GM19239 (cell line): ENCODE data around the gene SEC31A.
A peak's percentile ranks its signal among the peaks of the same experiment; 100 is the strongest.

Experiments used
- DNase-seq: peaks from one replicate; pipeline ENCODE4 v3.0.0; 2011; ENCODE audit warnings: low spot score; ENCODE audit not compliant: insufficient read length
- FAIRE-seq: peaks from 2 replicates; lab custom pipeline; 2011; peaks lifted over from hg19 to GRCh38; lab: Jason Lieb, UNC

Gene SEC31A

DNA sequence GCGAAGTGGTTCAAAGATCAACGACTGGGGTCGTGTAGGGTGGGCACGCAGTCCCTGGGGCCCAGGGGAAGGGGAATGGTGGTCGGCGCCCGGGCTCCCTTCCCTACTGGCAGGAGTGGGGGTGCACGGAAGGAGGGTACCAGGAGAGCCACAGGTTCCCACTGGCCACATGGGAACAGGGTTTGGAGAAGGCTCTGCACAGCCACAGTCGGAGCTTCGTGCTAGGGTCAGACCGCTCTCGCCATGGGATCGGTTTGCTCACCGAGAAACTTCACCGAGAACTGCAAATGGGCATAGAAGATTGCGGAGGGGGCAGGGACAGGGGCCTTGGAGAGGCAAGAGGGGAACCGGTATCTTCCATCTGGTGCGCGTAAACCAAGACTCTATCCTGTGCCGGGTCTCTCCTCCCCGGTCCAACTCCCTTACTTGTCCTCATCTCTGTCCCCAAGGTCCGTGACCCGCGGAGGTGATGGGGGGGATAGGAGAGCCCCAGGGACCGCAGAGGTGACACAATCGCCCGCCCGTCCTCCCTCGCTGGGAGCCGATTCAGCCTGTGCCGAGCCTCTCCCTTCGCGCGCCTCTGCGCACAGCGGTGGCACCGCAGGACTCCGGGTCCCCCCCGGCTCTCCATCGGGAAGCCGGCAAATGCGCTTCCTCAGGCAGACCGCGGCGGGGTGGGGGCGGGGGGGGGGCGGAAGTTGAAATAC, 93.4 kb downstream of the SEC31A start:
- FAIRE-seq (no peak), DNase-seq (peak; percentile 10)

DNA sequence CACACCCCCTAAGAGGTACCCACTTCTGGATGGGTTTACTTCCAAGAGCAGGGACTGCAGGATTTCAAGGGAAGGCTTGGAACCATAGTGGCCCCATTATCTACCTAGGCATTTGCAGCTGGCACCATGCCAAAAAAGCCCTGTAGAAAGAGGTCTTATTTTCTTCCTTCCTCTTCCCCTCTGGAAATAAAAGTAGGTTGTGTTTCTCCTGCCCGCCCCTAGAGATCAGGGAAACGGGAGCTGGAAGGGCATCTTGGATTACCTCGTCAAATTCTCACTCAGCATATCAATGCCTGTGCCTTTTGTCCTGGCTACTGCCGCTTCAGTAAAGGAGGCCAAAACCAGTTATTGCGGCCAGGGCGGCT, 93.9 kb downstream of the SEC31A start:
- DNase-seq (no peak), FAIRE-seq (no peak)

DNA sequence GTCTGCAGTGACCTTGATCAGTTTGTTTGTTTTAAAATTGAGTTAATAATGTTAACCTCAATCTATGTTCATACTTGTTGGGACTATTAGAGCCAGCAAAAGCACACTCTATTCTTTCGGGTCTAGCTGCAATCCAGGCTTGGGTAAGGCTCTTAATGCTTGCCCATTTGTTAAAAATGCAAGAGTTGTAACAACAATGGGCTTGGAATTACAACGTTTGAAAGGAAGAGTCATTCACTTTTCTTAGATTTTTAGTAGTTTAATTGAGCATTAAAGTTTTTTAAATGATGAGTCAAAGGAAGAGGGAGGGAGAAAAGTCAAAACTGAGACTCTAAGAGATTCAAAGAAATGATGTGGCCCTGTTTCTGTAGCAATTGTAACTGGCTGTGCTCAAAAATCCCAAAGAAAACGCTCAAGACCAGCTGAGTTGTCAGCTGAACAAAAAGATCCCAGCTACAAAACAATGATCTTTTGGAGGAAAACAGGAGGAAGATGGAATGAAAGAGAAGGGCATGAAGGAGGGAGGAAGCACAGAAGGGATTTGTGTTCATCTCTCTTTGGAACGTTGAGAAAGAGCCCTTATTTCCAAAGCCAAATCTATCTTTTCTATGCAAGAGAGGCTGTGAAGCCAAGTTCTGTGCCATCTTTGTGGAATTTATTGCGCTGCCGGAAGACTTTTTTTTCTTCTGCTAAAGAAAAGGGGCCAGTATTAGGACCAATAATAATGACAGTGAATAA, 97.9 kb downstream of the SEC31A start:
- no peak for DNase-seq
- FAIRE-seq = no peak

DNA sequence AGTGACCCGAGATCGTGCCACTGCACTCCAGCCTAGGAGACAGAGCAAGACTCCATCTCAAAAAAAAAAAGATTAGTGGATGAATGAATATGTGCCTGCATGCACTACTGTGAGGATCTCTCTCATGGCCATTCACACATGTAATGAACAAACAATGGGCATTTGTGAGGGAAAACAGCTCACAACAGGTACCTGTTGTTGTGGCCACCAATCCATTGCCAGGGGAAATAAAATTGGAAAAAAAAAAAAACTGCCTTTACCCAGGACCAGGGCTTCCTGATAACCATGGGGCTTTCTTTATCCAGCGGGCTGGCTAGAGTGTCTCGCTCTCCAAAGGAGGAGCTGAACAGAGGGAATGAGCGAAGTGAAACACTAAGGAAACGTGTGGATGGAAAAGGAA, 99.8 kb downstream of the SEC31A start:
- FAIRE-seq (no peak), DNase-seq (no peak)

DNA sequence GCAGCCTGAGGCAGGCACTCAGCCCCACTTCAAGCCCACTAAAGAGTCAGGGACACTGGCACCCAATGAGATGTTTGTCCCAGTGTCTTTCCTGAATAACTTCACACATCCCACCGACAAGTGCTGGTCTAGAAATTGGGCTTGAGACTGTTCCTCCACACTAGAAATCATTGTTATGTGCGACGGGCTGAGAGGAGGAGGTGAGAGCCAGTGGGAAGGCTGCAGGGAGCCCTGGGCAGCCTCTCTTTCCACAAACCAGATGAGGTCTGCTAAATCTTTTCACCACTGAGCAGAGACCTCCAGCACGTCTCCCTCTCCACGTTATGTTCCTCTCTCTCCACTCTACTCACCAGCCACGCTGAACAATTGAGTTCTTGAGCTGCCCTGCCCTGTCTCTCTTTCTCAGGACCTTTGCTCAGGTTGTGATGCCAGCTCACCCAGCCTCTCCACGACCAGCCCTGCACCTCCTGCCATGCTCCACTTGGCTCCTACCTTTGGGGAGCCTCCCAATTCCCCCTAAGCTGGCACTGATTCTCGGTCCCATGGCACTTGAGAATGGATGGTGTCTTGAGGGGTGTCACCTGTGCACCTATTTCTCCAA, 100.8 kb downstream of the SEC31A start:
- DNase-seq (no peak), FAIRE-seq (no peak)

DNA sequence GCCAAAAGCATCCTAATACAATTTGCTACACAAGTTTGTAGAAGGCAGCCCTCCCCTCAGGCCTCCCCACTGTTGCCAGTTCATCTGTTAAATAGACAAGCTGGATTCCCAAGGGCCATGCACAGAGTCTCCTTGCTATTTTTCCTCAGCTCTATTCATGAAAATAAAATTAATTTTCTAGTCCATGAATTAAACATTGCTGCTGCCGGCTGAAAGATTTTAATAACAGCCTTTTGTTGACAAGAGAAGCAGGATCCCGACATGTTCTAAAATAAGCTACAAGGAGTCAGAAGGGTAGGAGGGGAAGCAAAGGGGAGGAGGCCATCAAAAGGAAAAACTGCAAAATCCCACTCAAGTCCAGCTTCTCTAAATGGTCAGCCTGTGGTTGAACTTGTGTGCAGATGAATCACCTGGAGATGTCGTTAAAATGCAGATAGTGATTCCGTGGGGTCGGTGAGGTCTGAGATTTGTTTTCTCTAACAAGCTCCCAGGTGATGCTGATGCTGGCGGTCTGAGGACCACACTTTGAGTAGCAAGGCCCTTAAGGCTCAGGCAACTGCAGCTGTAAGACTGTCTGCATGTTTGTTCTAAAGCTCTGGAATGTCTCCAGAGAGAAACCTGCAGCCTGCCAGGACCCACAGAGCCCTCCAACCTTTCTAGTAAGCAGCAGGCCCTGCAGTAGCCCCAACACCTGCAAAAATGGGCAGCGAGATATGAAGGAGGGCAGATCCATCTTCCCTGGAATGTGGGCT, 101.8 kb downstream of the SEC31A start:
- FAIRE-seq (no peak), DNase-seq (no peak)

DNA sequence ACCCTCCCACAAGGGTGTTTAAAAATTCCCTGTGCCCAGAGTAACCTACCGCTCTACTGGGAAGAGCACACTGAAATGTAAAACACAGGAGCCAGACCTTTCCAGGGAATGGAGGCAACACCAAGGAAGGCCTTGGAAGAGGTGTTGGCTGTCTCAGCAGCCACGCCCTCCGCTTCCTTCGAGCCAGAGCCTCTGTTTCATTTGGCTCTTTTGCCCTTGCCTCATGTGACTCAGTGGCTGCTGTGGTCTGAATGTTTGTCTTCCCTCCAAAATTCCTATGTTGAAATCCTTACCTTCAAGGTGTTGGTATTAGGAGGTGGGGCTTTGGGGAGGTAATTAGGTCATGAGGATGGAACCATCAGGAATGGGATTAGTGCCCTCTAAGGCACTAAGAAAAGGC, 103.6 kb downstream of the SEC31A start:
- DNase-seq (no peak), FAIRE-seq (no peak)

DNA sequence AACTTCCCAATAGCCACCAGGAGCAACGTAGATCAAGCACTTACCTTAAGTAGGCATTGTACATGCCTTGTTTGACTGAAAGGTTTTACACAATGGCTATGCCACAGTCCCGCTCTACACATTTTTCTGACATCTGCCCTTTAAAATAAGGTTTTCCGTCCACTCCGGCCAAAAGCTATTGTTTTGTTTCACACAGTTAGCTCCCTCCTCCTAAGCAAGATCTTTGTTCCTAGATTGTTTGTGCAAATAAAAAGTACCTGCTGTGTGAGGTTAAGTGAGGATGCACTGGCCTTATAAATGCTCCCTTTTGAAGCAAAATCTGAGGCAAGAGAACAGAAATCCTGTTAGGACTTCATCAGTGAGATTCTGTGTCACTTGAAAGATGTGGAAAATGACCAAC, 104.1 kb downstream of the SEC31A start:
- DNase-seq (no peak), FAIRE-seq (no peak)

DNA sequence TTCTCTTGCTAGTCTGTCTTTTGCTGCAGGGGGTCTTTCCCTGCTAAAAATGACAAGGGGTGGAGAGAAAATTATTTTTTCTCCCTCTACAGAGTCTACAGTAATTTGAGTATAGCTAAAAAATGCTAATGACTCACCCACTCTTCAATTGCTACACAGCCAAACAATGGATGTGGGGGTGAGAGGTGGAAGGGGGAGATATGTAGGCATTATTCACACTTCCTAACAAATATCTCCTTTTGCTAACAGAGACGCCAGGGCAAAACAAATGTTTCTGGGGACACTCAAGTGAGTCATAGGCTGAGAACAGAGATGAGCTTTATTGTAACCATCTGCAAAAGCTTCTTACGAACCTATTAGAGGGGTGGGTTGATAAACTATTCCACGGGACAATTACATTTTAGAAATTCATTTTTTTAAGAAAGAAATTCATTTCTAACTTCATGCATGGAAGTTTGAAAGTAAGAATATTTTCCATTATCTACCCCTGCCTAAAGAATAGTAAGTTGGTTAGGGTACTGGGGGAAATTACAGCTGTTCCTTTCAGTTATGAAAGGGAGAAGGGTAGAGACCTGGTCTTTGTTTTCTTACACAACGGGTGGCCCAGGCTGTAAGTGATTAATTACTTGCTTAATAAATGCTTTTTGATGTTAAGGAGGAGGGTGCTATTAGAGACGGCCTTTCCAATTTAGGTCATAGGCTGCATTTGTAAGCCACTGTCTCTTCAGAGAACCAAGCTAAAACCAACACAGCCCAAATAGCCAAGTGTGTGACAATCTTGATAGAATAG, 105.1 kb downstream of the SEC31A start:
- DNase-seq = no peak

DNA sequence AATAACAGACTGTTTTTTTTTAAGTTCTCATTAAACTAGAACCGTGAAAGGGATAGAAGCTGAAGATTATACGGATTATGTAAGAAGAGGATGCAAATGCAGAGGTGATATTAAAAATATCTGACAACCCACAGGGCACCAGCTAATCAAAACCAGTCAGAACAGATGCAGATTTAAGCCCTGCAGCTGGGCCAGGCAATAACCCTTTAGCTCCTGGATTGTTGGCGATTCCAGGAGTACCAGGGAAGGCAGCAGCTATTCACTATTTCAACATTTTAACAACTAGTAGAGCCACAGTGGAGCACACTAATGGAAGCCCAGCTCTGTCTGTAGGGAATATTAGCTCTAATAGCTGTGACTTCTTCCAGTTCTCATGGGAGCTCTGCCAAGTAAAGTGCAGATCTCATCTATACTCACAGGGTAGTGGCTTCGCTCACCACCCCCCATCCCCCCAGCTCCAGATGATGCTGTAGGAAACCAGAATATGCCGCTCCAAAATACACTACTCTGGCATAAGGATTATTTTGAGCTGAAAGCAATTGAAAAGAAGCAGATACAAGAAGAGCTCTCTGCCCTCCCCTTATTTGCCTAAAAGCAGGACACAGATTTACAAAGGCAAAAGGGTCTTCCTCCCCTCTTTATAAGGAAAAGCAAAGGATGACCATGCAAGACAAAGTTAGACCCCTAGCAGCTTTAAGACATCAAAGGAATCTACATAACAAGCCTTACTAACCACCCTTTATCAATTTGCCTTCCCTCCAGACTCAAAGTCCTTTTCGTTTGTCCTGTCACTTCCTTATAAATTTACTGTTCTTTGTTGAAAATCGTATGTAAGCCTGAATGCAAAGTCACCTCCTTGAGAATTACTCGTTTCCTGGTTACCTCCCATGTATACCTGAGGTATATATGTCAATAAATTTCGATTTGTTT, 106.0 kb downstream of the SEC31A start:
- no peak for FAIRE-seq
- DNase-seq = no peak

More for the DNA sequence above, 105.1 kb downstream of the SEC31A start:
- no peak for FAIRE-seq

DNA sequence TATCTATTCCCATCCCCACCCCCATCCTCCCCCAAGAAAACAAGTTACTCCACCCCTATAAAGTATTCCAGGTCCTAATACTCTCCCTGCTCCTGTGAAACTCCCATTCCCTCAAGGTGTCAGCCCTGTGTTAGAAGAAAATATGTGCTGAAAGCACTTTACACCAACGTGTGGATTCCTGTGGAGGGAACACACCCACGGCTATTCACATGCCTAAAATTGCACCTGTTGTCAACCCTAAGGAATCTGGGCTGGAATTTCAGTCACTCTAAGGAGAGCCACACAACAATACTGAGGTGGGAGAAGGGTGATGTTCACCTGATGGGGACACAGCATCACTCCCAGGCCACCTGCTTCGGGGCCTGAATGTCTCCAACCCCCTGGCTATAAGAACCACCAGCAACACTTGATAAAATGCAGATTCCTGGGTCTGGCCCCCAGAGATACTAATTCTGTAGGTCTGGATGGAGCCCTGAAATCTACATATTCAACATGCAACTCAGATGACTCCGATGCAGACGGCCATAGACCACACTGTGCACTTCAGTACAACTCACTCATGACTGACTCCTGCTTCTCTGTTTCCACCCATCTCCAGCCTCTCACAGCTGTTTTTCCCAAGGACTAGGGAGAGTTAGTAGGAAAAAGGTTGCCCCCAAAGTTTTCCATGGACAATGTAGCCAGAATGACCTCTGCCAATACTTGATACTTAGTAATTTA, 108.2 kb downstream of the SEC31A start:
- DNase-seq (no peak), FAIRE-seq (no peak)

DNA sequence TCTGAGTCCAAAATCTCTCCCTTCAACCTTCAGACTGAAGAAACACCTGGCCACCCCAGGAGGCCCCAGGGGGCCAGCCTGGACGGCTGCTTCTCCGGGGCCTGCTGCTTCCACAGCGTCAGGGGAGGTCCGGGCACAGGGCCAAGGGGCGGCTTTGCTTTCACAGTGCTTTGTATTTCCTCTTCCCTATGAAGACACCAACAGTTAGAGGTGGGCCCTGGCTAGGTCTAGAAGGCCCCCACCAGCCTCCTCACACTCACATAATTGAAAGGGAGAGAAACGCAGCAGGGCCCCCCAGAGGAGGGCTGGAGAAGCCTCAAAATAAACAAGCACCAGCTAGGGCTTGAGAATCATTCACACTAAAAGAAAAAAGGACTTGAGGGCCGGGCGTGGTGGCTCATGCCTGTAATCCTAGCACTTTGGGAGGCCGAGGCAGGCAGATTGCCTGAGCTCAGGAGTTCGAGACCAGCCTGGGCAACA, 110.2 kb downstream of the SEC31A start:
- FAIRE-seq (no peak), DNase-seq (peak; percentile 9)

DNA sequence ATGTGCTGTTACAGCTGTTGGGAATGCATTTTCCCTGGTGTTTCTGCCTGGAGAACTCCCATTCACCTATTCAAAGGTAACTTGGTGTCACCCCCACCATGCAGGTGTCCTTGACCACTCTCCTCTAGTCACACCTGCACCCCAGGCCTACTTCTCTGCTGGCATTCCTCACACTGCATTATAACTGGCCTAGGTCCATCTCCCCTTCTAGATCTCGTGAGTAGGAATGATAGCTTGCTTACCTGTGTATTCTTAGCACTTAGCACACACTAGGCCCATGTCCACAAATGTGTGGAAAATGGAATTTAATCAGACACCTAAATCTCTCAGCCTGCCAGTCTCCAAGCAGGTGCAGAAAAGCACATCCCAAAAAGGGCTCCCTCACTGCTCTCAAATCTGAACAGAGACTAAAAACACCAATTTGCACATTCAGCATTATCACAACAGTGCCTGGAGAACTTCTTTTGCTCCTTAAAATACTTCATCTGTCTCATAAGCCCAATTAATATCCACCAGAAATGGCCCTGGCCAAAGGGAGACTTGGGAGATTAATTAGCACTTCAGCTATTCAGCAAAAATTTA, 110.7 kb downstream of the SEC31A start:
- DNase-seq (no peak), FAIRE-seq (no peak)

DNA sequence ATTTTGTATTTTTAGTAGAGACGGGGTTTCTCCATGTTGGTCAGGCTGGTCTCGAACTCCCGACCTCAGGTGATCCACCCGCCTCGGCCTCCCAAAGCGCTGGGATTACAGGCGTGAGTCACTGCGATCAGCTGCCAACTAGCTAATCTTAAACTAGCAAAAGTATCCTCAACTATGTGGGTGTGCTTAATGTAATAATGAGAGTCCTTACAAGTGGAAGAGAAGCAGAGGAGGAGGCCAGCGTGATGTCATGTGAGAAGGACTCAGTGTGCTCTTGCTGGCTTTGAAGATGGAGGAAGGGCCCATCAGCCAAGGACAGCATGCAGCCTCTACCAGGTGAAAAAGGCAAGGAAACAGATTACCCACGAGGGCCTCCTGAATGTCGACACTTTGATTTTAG, 111.9 kb downstream of the SEC31A start:
- FAIRE-seq (no peak), DNase-seq (no peak)

DNA sequence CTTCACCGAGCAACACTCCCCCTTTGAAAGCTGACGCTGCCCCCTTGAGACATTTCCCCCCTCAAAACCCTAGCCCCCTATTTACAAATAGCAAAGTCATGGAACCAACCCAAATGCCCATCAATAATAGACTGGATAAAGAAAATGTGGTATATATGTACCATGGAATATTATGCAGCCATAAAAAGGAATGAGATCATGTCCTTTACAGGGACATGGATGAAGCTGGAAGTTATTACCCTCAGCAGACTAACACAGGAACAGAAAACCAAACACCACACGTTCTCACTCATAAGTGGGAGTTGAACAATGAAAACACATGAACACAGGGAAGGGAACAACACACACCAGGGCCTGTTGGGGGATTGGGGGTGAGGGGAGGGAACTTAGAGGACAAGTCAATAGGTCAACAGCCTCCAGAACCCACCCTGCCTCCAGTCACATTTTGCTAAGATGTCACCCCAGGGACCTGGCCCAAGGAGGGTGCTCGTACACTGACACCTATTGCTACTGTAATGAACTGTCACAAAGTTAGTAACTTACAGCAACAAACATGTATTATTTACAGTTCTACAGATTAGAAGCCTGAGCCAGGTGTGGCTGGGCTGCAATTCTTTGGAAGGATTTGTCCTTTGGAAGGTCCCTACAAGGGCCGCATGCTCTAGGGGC, 113.0 kb downstream of the SEC31A start:
- no peak for DNase-seq
- no peak for FAIRE-seq

DNA sequence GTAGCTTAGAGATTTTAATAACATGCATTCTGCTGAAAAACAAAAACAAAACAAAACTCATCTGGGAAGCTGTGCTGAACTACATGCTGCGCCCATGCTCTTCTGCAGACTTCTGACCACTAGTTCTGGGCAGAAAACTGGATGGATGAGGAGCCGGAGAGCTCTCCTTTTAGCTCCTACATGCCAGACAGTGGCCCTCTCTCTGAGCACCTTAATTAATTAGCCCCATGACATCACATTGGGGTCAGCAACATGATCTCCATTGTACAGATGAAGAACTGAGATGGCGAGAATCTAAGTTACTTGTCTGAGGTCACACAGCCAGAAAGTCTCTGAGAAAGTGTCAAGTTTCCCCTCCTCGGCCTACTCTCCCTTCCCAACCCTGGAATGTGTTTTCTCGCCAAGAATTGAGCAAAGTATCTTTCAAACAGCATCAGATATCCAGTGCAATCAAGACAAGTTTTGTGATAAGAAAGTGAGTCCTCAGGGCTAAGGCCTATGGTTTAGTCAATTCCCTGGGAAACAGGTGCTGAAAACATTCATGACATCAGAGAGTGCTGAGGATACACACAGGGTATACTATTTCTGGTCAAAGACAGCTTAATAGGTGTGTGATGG, 113.9 kb downstream of the SEC31A start:
- DNase-seq (no peak), FAIRE-seq (no peak)

DNA sequence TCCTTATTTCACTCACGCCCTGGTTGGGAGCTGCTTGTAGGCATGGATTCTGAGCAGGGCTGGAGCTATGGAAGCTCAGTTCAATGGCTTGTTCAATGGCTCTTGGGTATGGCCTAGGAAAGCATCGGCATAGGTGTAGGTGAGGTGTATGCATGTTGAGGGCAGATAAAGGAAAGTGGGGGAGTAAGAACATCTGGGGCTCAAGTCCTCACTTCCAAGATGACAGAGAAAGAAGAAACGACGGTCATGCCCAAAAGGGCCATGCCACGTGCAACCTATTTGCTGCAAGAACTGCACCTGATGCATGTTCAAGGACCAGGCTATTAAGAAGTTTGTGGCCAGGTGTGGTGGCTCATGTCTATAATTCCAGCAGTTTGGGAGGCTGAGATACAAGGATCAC, 115.7 kb downstream of the SEC31A start:
- FAIRE-seq (no peak), DNase-seq (no peak)
